ENCODE data around the gene MED12.

MED12 gene

DNA sequence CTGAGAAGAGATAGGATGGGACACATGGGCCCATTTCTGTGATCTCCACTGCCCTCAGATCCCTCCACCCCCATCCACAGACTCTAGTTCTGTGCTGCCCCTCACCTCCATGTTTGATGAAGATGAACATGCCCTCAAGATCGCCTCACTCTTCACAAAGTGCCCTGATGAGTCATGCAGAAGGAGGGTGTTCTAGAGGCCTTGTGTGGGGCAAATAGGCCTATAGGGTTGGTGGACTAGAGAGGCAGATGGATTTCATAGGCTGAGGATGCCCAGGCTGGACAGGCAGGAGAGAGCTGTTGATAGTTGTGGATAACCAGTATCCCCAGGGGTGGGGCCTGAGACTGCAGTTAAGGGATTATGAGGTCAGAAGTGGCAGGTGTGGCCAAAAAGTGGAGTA, 12.0 kb upstream of the MED12 start, which contains the start of gene CXorf65:
TSS of gene CXorf65 (minus strand) at position 314 of the 400 bp plus-strand sequence. CDS start at position 130, 184 bp downstream.
- H3K4me3 ChIP-seq (ENCODE audit: control insufficient read depth, low read depth, low read length): no peak within 1 kb of the TSS
- TF ChIP-seq, protein P1, sequence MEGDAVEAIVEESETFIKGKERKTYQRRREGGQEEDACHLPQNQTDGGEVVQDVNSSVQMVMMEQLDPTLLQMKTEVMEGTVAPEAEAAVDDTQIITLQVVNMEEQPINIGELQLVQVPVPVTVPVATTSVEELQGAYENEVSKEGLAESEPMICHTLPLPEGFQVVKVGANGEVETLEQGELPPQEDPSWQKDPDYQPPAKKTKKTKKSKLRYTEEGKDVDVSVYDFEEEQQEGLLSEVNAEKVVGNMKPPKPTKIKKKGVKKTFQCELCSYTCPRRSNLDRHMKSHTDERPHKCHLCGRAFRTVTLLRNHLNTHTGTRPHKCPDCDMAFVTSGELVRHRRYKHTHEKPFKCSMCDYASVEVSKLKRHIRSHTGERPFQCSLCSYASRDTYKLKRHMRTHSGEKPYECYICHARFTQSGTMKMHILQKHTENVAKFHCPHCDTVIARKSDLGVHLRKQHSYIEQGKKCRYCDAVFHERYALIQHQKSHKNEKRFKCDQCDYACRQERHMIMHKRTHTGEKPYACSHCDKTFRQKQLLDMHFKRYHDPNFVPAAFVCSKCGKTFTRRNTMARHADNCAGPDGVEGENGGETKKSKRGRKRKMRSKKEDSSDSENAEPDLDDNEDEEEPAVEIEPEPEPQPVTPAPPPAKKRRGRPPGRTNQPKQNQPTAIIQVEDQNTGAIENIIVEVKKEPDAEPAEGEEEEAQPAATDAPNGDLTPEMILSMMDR (conservative IDR thresholded peaks at IDR 0.05; ENCODE audit: control insufficient read depth, insufficient read depth, low read depth, low read length): no peak
- DNase-seq (ENCODE audit: low read depth): peak; percentile 10

GRCh38 chrX:71107245-71107644, 11.2 kb upstream of the MED12 start:
- no peak for DNase-seq (ENCODE audit: low read depth)

GRCh38 chrX:71107762-71108360, 10.5 kb upstream of the MED12 start:
- TF ChIP-seq, protein P1 (conservative IDR thresholded peaks at IDR 0.05; ENCODE audit: control insufficient read depth, insufficient read depth, low read depth, low read length): no peak
- no peak for DNase-seq (ENCODE audit: low read depth)
- H3K4me3 ChIP-seq (ENCODE audit: control insufficient read depth, low read depth, low read length): no peak overlapping the region

More at GRCh38 chrX:71107245-71107644, 11.2 kb upstream of the MED12 start:
- H3K4me3 ChIP-seq (ENCODE audit: control insufficient read depth, low read depth, low read length): no peak overlapping the region
- TF ChIP-seq, protein P1 (conservative IDR thresholded peaks at IDR 0.05; ENCODE audit: control insufficient read depth, insufficient read depth, low read depth, low read length): no peak

DNA sequence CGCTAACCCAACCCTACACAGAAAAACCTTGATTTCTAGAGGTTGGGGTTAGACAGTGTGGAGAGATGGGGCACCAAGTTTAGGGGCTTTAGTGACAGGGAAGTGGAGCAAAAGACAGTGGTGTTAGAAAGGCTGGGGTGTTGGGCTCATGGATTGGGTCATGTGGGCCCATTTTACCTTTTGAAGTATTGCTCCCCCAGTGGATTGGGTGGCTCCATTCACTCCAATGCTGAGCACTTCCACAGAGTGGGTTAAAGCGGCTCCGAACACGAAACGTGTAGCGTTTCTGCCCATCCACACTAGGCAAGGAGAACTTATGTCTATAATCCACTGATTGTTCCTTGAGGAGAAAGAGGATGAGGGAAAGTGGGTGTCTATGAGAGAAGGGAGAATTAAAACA, 9.3 kb upstream of the MED12 start:
- no peak for DNase-seq (ENCODE audit: low read depth)
- no peak overlapping the region for H3K4me3 ChIP-seq (ENCODE audit: control insufficient read depth, low read depth, low read length)
- TF ChIP-seq, protein P1 (conservative IDR thresholded peaks at IDR 0.05; ENCODE audit: control insufficient read depth, insufficient read depth, low read depth, low read length): no peak

DNA sequence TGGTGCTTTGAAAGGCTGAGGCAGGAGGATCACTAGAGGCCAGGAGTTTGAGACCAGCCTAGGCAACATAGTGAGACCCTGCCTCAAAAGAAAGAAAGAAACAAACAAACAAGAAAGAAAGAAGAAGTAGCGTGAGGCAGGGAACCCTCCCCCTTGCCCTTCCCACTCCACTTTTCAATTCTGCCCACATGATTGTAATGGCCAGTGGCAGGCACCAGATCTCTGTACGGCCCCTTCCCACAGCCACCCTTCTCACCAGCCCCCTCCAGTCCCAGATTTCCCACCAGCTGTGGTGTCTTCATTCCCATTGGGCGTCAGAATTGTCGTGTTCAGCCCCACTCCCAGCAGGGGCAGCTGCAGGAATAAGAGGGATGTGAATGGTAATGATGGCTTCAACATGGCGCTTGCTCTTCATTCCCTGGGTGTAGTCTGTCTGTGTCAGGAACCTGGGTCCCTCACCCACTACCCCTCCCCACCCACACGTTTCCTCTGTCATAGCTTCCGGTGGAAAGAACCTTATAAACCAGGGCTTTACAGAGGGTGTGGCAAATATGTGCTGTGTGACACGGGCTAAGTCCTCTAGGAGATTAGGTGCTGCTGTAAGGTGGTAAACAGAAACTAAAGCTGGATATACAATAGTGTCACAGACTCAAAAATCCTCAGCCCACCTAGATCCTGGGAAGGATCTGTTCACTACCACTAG, 7.1 kb upstream of the MED12 start, which contains the start of gene IL2RG:
TSS of gene IL2RG (minus strand) at position 437 of the 703 bp plus-strand sequence. CDS start at position 399, 38 bp downstream.
- TF ChIP-seq, protein P1 (conservative IDR thresholded peaks at IDR 0.05; ENCODE audit: control insufficient read depth, insufficient read depth, low read depth, low read length): no peak
- DNase-seq (ENCODE audit: low read depth): no peak
- H3K4me3 ChIP-seq (ENCODE audit: control insufficient read depth, low read depth, low read length): no peak within 1 kb of the TSS

GRCh38 chrX:71111921-71112431, 6.4 kb upstream of the MED12 start:
- no peak for DNase-seq (ENCODE audit: low read depth)
- no peak overlapping the region for H3K4me3 ChIP-seq (ENCODE audit: control insufficient read depth, low read depth, low read length)
- TF ChIP-seq, protein P1 (conservative IDR thresholded peaks at IDR 0.05; ENCODE audit: control insufficient read depth, insufficient read depth, low read depth, low read length): no peak
